NCI-H526 treated with DMSO at 0.1 percent for 48 hours (cell line): ENCODE data around the gene OR5K1.

Source experiments
- DNase-seq: peaks from one replicate; lab custom pipeline; 2025; lab: John Stamatoyannopoulos, UW

The OR5K1 gene

DNA sequence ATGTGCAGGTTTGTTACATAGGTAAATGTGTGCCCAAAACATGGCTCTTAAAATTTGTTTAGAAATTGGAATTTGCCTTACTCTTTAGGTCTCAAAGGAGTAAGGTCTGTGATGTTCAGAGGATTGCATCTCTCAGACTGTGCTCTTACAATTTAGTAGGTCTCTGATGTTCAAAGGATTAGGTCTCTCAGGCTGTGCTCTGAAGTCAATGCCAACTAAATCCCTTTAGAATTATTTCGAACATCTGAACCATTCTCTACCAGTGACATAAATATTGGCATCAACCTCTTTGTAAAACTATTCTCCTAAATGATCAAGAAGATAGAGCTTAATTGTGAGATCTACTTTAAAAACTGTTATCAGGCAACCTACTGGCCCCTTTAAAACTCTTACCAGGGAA lies at the start of gene OR5K1:
Gene OR5K1 (plus strand): TSS at position 301 of the 400 bp plus-strand sequence. CDS start 6,376 bp downstream, outside the sequence.
- DNase-seq = no peak

DNA sequence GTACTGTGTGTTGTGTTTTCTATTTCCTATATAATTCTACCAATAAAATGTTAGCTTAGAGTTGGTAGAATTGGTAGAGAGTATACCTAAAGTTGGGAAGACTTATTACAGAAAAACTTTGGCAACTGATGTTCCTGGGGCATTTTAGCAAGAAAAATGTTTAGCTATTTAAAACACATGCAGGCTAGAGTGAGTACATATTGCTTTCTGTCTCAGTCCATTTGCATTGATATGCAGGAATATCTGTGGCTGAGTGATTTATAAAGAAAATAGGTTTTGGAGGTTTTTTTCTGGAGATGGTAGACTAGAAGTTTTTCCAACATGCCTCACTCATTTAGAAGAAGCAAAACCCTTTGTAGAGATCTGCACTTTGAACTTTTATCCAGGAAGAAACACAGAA lies 30.4 kb upstream of the OR5K1 start:
- no peak for DNase-seq

DNA sequence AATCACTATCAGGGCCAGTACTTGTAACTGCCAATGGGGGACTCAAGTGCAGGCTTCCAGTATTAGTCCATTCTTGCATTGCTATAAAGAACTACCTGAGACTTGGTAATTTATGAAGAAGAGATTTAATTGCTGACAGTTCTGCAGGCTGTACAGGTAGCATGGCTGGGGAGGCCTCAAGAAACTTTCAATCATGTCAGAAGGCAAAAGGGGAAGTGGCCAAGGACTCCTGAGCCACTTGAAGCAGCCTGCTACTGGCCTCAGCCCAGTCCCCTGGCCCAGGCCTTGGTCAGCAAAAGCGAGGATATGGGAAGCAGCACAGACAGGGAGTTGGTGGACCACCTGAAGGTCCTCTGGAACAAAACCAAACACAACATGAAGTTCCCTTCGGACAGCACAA lies 29.2 kb upstream of the OR5K1 start:
- DNase-seq = no peak

DNA sequence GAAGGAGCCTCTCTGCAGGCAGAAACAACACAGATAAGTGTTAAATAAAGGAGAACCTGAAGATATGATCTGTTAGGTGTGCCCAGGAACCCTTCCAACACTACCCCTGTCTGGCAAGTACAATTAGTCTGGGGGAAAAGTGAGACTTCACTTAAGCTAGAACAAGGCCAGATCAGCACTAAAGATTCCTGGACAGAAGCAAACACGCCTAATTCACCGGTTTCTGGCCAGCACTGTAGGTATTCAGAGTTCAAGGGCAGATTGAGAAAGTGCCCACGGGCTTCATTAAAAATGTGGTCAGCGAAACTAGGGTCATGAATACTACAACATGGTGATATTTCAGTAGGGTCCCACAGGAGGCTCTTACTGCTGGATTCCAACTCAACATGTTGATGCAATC lies 28.6 kb upstream of the OR5K1 start:
- no peak for DNase-seq

DNA sequence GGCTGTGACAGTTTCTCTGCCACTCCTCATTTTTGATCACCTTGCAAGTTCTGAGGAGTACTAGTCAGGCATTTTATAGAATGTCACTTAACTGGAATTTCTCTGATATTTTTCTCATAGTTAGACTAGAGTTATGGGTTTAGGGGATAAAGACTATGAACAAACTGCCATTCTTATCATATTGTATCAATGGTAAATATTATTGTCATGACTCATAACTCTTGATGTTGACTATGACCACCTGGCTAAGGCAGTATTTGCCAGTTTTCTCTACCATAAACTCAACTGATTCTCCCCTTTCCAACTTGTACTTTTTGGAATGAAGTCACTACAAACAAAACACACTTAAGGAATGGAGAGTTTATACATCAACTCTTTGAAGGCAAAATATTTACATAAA lies 22.7 kb upstream of the OR5K1 start:
- DNase-seq = no peak

DNA sequence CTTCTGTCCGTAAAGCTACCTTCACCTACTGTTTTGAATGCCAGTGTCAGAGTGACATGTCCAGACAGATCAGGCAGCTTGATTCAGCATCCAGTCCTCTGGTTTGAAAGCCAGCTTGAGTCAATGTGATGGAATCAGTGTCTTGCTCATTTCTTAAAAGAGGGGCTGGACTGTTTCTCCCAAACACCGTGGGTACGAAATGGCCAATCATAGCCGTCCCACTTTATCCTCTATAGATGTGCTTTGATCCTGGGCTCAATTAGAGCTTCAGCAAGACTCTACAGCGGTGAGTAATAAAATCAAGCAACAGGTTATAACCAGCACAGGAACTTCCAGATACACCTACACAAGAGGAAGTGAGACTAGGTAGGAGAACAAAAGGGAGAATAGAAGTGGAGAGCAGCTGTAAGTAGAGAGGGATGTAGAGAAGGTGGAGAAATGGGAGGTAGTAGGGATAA lies 17.0 kb upstream of the OR5K1 start:
- DNase-seq = no peak

DNA sequence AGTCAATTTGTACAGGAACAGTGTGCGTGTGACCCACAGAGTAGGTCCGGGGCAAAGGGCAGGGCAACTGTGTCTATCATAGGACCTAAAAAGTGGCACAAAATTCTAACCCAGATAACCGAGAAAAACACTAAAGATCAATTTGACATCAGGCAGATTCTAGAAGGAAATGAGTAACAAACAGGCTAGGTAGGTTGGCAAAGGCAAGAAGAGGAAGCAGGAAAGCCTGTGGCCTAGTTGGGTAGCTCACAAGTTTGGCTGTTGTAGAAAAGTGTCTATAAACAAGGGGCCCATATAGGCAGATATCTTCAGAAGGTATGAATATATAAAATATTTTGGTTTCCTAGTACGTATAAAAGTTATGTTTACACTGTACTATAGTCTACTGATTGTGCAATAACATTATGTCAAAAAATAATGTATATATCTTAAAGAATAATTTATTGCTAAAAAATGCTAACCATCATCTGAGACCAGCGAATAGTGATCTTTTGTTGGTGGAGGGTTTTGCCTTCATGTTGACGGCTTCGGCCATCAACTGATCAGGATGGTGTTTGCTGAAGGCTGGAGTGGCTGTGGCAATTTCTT lies 13.3 kb upstream of the OR5K1 start:
- DNase-seq = no peak

DNA sequence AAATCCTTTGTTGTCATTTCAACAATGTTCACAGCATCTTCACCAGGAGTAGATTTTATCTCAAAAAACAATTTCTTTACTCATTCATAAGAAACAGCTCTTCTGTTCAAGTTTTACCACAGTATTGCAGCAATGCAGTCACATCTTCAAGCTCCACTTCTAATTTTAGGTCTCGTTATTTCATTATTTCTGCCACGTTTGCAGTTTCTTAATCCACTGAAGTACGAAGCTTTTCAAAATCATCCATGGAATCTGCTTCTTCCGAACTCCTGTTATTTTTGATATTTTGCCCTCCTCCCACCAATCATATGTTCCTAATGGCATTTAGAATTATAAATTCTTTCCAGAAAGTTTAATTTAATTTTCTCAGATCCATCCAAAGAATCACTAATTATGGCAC lies 12.6 kb upstream of the OR5K1 start:
- DNase-seq = no peak

DNA sequence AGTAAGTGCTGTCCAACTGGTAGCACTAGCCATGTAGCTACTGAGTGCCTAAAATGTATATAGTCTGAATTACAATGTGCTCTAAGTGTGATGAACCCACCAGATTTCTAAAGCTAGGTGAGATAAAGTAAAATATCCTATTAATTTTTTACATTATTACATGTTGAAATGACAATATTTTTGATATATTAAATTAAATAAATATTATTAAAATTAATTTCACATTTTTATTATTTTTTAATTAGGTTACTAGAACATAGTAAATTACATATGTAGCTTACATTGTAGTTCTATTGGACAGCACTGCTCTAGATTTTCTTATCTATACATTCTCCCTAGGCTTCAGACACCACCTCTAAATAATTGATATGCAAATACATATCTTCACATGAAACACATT lies 9.2 kb upstream of the OR5K1 start:
- DNase-seq = no peak

DNA sequence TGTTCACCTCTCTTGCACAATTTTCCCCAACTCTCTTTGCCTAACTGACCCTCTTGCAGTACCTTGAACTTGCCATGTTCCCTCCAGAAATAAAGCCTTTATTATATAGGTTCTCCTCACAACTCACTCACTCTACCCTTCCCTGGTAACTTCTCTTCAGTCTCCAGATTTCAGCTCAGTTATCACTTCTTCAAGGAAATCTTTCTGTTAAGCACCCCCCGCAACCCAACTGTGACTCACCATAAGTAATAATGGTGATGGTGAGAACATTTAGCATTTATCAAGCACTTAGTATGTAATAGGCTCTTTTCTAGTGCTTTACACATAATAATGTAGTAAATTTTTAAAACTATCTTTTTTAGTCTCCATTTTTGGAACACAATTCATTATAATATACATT lies 8.1 kb upstream of the OR5K1 start:
- DNase-seq = no peak

DNA sequence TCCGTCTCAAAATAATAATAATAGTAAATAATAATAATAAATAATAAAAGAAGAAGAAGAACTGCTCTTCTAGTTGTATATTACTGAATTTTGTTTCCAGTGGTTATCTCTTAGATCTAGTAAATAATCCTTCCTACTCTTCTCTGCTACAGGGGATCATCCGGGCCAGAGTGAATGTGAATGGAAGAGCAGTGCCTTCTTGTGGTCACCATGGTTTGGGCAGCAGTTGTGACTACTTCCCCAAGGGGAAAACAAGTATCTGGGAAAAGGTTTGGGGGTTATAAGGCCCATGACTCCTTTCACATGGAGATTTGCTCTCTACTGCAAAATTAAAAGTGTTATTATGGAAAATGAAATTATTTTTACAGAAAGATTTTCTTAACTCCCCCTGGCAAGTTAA lies 5.5 kb upstream of the OR5K1 start:
- DNase-seq = no peak

DNA sequence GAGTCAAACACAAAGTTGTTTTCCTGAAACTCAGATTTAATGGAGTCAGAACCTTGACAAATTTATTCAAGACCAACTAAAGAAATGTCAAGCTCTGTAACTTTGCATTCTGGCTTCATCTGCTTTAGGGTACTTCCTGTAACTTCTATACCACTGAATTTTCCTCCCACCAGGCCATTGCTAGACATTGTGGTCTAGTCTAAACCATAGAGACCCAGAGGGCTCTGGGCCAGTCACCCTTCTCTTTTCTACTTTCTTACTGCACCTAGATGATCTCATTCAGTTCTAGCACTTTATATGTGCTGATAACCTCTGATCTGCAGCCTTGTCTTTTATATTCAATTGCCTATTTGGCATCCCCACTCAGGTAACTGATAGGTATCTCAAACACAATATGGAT lies 2.8 kb upstream of the OR5K1 start:
- no peak for DNase-seq

DNA sequence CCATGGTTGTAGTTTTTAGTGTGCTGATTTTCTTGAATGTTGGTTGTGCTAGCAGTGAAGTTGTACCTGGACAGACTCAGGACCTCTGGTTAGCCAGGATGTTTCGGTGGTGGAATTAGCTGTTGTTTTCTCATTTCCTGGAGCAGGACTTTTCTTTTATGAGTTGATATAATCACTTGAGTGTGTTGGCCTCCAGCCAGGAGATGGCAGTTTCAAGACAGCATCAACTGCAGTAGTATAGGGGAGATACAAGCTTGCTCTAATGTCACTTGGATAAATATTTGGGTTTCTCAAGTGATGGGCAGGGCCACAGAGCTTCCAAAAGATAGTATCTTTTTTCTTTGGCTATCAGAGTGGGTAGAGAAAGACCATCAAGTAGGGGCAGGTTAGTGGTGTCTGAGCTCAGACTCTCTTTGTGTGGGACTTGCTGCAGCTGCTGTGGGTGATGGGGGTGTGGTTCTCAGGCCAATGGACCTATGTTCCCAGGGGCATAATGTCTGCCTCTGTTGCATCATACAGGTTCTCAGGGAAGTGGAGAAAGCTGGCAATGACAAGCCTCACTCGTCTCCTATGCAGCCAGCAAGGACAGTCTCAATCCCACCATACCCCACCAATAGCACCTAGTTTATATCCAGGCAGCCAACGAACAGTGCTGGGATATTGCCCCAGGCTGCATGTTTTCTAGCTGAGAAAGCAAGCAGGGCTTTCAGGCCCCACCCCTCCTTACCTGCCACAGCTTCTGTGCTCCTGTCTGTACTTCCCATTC lies 19.9 kb downstream of the OR5K1 start:
- no peak for DNase-seq

DNA sequence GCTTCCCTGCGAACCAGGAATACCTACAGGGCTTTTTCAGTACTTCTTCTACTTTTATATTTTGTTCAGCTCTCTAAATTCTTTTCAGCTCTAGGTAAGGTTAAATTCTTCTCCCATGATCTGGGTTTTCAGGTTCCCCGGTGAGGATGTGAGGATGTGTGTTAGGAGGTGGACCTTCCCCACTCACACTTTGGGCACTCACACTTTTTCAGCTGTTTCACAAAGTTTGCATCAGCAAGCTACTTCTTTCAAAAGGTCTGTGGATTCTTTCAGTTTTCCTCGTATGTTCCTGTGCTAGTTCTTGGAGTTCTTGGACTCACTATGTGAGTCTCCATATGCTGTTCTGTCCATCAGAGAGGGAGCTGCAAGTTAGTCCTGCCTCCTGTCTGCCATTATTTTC lies 20.6 kb downstream of the OR5K1 start:
- DNase-seq = no peak

DNA sequence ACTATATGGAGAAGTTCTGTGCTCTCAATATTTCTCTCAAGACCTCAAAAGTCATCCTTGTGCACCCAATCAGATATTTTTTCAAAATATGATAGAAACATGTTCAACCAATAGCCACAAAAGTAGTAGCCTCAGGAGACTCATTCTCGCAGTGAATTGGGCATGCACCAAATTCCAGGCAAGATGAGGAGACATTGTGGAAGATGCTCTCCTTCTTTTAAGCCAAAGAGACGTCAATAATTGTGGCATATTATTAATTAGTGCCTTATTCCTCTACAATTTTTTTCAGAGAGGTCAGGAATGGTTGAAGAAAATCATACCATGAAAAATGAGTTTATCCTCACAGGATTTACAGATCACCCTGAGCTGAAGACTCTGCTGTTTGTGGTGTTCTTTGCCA lies 34.4 kb downstream of the OR5K1 start, which contains the start of gene OR5K2:
Gene OR5K2 (plus strand): TSS at position 301 of the 400 bp plus-strand sequence. CDS start 0 bp downstream, at position 301.
- DNase-seq = no peak

DNA sequence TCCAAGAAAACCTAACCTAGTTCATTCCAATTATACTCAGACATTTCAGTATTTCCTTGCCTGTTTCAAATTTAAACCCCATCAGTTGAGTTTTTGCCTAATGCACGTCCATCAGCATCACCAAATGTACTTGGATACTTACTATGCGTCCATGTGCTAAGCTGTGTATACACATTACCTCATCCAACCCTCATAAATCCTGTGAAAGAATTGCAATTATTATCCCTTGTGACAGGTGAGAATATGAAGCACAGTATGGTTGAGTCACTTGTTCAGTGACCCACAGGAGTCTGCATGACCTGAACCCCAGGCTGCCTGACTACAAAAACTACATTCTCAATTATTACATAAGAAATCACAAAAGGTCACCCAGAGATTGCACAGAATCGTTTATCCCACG lies 37.0 kb downstream of the OR5K1 start:
- DNase-seq = no peak

DNA sequence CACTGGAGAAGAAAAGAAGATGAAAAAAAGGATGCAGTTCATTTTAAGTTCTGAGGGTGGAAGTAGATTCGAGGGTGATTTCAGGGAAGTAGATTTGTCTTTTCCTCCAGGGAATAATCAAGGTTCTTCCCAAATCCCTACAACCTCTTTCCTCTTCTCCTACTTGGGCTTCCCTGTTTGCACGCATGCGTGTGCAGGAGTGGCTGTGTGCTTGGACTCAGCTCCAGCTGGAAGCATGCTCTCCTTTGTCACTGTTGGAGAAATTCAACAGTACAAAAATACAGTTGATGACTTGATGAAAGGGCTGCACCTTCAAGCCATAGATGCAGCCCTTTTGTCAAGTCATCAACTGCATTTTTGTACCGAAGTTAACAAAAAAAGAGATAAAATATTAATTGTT lies 38.3 kb downstream of the OR5K1 start:
- no peak for DNase-seq

DNA sequence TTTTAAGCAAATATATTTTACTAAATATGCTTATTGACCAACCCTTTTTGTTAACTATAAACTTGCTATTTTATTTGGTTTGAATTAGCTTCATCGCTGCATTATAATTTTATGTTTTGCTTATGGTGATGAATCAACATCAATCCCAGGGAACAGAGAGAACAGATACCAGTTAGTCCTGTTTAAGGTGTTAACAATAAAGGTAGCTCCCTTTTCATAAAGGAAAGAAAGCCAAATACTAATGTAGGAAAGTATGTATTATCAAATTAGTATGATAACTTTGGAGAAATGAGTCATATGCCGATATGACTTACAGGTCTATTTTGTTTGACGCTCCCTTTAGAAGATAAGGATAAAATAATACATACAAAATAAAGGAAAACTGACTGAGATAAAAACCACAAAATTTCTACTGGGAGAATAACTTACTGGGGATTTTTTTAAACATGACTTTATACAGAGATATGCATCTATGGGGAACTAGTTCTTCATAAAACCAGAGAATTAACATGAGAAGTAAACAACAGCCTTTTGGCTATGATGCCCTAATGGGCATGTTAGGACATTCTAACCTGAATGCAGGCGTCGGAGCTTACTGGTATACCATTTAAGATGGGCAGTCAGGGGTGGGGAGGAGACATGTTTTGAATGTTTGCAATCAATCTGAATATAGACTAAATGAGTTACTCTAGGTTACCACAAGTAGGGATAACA lies 39.0 kb downstream of the OR5K1 start:
- DNase-seq = no peak

DNA sequence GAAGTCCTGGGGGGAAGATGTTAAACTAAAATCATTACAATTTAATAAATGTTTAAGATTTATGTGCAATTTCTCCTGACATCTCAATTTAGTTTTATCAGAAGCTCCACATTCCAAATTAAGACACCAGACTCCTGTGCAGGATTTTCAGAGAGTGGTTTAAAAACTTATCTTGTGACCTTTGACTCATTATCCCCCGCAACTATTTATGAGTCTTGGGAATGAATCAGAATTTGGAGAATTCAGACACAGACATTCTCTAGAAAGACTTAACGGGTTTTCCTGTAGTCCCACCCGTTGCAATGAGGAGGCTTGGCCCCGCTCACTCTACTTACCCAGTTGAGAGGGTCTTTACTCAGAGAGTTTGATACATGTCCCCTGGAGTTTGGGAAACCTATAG lies 41.5 kb downstream of the OR5K1 start:
- DNase-seq = no peak

DNA sequence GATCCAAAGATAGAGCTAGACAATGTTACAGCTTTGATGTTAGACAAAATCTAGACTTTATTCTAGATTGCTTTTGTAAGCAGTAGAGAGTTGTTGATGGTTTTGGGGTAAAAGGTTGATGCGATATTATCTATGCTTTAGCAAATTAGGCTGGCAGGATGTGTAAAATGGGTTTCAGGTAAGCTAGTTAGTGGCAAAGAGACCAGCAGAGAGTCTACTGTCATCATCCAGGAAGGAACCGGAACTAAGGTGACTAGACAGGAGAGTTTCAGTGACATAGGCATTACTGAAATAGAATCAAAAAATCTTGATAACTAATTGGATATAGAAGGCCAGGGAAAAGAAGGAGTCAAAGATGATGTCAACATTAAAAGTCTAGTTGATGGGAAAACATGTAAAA lies 45.6 kb downstream of the OR5K1 start:
- no peak for DNase-seq

DNA sequence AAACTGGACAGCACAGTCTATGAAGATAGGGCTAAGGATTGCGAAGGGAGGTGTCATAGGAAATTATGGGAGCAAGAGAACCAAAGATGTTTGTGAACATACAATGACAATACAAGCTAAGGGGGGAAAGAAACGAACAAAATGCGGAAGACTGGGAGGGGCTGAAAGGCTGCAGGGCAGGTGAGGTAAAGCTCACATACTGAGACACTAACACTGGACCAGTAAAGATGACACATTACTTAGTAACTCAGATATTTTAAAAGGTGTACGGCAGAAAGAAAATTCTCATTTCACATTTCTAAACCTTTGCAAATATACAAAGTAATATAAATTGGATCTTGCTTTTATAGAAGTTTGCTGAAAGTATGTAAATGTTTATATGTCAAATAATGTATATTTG lies 49.6 kb downstream of the OR5K1 start:
- no peak for DNase-seq

DNA sequence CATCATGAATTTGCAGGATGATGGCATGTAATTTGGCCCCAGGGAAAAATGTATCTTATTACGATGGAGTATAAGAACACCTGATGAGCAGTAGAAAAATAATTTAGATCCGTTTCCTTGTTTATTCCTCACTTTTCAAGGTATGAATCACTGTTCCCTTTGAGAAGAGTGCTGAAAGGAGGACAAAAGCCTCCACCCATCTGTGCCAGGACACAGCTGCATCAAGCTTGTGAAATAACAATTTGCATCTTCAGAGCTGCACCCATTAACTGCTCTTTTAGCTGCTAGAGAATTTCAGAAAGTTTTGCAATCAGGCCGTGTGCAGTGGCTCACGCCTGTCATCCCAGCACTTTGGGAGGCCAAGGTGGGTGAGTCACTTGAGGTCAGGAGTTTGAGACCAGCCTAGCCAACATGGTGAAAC lies 50.1 kb downstream of the OR5K1 start:
- DNase-seq = no peak

DNA sequence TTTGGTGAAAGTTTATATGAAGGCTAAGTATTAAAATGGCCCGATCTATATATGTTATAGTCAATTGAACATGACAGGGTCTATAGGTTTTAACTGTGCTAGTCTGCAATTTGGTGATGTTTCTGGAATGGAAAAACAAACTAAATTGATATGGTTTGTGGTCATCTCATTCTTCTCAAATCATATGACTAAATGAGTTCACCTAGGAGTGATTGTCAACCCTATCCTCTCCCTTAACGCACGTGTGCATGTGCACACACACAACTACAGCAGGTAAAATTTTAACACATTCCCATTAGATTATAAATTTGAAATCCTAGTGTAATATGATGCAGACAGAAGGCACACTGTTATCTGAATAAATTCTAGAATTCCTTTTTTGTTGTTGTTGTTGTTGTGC lies 50.7 kb downstream of the OR5K1 start:
- no peak for DNase-seq
